ENCODE results near the gene XCR1. TPM values are rescaled to one million over a fixed set of nuclear protein-coding genes. Genes with fewer than 3 reads are reported as not detected.

Gene XCR1
- total and polyA plus RNA-seq, 9 of the 15 experiments (the other 6 are each of a cell fraction or from before 2014, with no cell fraction given) = not detected

DNA sequence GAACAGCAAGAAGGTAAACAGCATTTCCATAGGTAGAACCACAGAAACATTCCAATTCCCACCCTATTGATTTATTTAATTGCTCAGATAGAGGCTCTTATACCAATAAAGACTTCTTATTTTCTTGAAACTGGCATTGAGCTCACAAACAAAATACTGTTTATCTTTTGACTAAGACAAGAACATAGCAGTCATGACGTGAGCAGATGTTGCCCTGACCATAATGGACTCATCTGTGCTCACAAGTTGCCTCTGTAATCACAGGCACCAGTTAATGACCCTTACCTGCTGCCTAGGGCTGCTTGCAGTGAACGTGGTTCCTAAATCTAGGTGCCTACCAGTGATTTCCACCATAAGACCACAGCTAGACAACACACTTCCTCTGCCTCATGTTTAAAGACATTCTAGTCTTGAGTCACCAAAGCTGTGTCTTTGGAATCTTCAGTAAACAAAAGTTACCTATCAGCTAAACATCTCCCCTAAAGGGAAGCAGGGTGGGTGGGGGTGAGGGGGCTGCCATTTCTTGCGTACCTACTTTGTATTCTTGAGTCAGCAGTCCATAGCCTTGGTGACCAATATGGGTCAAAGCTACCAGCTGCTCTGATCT, 33.8 kb downstream of the XCR1 start (continued):
- TF ChIP-seq, protein P1, sequence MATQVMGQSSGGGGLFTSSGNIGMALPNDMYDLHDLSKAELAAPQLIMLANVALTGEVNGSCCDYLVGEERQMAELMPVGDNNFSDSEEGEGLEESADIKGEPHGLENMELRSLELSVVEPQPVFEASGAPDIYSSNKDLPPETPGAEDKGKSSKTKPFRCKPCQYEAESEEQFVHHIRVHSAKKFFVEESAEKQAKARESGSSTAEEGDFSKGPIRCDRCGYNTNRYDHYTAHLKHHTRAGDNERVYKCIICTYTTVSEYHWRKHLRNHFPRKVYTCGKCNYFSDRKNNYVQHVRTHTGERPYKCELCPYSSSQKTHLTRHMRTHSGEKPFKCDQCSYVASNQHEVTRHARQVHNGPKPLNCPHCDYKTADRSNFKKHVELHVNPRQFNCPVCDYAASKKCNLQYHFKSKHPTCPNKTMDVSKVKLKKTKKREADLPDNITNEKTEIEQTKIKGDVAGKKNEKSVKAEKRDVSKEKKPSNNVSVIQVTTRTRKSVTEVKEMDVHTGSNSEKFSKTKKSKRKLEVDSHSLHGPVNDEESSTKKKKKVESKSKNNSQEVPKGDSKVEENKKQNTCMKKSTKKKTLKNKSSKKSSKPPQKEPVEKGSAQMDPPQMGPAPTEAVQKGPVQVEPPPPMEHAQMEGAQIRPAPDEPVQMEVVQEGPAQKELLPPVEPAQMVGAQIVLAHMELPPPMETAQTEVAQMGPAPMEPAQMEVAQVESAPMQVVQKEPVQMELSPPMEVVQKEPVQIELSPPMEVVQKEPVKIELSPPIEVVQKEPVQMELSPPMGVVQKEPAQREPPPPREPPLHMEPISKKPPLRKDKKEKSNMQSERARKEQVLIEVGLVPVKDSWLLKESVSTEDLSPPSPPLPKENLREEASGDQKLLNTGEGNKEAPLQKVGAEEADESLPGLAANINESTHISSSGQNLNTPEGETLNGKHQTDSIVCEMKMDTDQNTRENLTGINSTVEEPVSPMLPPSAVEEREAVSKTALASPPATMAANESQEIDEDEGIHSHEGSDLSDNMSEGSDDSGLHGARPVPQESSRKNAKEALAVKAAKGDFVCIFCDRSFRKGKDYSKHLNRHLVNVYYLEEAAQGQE (IDR thresholded peaks at IDR 0.05; ENCODE audit: borderline replicate concordance) = no peak
- TF ChIP-seq, protein P1 (CRISPR knock-in tag; IDR thresholded peaks at IDR 0.05; ENCODE audit: low read depth) = no peak
- TF ChIP-seq ZNF764 (CRISPR knock-in tag; IDR thresholded peaks at IDR 0.05; ENCODE audit: low read depth) (no peak), ETS1 (conservative IDR thresholded peaks at IDR 0.05; ENCODE audit: control insufficient read depth, low read depth, low read length) (no peak), TEAD2 (tag; IDR thresholded peaks at IDR 0.05) (no peak), HDGF (IDR thresholded peaks at IDR 0.05) (no peak), AFF4 (CRISPR knock-in tag; IDR thresholded peaks at IDR 0.05) (no peak)
- TF ChIP-seq, protein P2, sequence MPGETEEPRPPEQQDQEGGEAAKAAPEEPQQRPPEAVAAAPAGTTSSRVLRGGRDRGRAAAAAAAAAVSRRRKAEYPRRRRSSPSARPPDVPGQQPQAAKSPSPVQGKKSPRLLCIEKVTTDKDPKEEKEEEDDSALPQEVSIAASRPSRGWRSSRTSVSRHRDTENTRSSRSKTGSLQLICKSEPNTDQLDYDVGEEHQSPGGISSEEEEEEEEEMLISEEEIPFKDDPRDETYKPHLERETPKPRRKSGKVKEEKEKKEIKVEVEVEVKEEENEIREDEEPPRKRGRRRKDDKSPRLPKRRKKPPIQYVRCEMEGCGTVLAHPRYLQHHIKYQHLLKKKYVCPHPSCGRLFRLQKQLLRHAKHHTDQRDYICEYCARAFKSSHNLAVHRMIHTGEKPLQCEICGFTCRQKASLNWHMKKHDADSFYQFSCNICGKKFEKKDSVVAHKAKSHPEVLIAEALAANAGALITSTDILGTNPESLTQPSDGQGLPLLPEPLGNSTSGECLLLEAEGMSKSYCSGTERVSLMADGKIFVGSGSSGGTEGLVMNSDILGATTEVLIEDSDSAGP (CRISPR knock-in tag; IDR thresholded peaks at IDR 0.05) = no peak
- TF ChIP-seq, protein P3, sequence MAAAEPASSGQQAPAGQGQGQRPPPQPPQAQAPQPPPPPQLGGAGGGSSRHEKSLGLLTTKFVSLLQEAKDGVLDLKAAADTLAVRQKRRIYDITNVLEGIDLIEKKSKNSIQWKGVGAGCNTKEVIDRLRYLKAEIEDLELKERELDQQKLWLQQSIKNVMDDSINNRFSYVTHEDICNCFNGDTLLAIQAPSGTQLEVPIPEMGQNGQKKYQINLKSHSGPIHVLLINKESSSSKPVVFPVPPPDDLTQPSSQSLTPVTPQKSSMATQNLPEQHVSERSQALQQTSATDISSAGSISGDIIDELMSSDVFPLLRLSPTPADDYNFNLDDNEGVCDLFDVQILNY (CRISPR knock-in tag; IDR thresholded peaks at IDR 0.05) = no peak

All from K562 (cell line).